ENCODE results near the gene CARMIL1.

GRCh38 chr6:25233226-25233625 lies 45.9 kb upstream of the CARMIL1 start:
- TF ChIP-seq POLR2AphosphoS5 (IDR thresholded peaks at IDR 0.05) (no peak), EP300 (IDR thresholded peaks at IDR 0.05) (no peak), POLR2A (IDR thresholded peaks at IDR 0.05) (no peak)
- TF ChIP-seq, protein P1, sequence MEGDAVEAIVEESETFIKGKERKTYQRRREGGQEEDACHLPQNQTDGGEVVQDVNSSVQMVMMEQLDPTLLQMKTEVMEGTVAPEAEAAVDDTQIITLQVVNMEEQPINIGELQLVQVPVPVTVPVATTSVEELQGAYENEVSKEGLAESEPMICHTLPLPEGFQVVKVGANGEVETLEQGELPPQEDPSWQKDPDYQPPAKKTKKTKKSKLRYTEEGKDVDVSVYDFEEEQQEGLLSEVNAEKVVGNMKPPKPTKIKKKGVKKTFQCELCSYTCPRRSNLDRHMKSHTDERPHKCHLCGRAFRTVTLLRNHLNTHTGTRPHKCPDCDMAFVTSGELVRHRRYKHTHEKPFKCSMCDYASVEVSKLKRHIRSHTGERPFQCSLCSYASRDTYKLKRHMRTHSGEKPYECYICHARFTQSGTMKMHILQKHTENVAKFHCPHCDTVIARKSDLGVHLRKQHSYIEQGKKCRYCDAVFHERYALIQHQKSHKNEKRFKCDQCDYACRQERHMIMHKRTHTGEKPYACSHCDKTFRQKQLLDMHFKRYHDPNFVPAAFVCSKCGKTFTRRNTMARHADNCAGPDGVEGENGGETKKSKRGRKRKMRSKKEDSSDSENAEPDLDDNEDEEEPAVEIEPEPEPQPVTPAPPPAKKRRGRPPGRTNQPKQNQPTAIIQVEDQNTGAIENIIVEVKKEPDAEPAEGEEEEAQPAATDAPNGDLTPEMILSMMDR (IDR thresholded peaks at IDR 0.05): no peak
